NCI-H2081 treated with DMSO at 0.1 percent for 48 hours (cell line): ENCODE data around the gene LRRFIP1.

Source experiments
- DNase-seq: peaks from one replicate; lab custom pipeline; 2025; lab: John Stamatoyannopoulos, UW

The LRRFIP1 gene

DNA sequence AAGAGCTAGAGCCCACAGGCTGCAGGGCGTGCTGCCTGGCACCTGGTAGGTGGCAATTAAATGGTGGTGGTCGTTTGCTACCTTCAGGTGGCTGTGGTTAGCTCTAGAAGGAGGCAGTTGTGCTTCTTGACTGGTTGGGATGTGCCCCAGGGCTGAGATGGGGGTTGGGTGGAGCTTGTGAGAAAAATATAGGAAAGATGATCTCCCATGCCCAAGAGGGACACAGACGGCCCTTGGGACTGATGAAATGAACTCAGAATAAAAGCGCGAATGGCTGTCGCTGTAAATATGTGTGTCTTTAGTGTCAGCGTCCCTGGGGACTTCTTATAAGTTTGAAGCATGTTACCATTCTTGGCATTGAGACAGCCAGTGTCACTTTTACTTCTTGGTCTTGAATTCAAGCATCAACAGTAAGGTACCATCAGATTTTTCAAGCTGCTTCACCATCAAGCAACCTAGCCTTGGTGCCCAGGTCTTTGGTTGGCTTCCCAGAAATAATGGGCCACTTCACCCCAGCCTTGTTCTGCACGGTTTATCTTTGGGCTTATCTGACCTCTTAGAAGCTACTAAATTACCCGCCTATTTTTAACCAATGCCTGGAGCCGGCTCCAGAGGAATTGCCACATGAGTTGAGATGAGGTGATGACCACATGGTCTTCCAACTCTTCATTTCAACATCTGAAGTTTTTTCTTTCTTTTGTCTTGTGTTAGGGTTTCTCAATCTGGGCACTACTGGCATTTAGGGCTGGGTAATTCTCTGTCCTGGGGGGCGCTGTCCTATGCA lies 11.9 kb downstream of the LRRFIP1 start:
- DNase-seq: no peak

DNA sequence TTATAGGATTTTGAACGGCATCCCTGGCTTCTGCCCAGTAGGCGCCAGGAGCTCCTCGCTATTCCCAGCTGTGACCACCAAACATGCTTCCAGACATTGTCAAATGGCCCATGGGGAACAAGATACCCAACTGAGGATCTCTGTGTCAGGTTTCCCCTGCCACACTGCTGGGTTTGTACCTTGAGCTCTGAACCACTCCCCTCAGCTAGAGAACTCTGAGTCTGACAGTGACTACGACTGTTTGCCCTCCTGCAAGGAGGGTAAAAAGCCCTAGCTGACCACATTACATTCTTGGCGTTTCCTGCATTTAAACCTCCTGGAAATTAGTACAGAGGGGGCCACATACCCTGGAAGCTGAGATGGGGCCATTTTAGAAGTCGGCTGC lies 12.4 kb downstream of the LRRFIP1 start:
- DNase-seq: no peak

DNA sequence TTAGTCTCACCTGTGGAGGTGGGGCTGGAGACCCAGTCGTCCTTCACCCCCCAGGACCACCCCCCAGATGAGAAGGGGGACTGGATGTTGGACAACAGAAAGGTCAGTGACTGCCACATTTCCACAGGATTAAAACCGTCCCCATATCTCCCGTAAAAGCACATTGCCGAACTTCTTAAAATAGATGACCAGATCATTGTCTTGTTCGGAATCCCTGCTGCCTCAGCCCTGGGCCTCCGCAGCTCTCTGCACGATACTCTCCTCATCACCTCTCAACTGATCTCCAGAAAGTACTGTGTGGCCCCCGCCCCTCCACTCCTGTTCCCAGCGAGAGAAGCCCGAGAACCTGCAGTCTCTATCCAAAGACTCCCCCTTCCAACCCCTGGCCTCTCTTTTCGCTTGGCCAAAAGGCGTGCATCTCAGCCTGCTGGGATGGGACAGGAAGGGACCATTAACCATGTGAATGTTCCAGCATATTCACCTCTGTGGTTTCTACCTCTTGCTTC lies 13.2 kb downstream of the LRRFIP1 start:
- no peak for DNase-seq

DNA sequence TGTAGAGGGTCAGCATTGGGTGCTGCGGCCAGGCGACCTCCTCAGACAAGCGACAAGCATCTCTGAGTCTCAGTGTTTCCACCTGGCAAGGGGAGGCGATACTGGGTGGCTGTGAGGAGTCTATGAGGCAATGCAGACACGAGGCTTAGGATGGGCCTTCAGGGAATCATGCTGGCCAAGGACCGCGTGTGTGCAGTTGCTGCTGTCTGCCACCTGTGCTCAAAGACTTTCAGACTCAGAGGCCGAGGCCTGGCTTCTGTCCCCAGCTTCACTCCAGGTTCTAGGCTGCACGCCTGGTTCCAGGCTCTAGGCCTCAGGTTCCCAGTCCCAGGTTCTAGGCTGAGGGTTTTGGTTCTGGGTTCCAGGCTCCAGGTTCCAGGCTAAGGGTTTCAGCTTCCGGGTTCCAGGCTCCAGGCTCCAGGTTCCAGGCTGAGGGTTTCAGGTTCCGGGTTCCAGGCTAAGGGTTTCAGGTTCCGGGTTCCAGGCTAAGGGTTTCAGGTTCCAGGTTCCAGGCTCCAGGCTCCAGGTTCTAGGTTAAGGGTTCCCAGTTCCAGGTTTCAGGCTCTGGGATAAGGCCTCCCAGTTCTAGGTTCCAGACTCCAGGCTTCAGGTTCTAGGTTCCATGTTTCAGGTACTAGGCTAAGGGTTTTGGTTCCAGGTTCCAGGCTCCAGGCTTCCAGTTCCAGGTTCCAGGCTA lies 14.8 kb downstream of the LRRFIP1 start:
- DNase-seq: no peak

DNA sequence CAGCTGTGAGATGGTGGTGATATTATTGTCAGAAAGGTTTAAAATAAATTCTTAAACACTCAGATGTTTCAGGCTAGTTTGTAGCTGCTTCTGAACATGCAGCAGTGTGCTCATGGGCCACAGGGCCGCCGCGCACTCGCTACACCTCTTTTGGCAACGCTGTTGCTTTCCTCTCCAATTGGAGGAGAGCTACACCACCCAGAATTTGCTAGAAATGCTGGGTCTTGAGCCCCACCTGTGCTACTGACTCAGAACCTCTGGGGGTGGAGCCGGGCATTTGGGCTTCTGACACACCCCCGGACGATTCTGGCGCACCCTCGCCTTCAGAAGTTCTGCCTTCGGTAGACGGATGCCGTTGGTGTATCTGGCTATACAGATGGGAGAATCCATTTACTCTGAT lies 15.7 kb downstream of the LRRFIP1 start:
- no peak for DNase-seq

DNA sequence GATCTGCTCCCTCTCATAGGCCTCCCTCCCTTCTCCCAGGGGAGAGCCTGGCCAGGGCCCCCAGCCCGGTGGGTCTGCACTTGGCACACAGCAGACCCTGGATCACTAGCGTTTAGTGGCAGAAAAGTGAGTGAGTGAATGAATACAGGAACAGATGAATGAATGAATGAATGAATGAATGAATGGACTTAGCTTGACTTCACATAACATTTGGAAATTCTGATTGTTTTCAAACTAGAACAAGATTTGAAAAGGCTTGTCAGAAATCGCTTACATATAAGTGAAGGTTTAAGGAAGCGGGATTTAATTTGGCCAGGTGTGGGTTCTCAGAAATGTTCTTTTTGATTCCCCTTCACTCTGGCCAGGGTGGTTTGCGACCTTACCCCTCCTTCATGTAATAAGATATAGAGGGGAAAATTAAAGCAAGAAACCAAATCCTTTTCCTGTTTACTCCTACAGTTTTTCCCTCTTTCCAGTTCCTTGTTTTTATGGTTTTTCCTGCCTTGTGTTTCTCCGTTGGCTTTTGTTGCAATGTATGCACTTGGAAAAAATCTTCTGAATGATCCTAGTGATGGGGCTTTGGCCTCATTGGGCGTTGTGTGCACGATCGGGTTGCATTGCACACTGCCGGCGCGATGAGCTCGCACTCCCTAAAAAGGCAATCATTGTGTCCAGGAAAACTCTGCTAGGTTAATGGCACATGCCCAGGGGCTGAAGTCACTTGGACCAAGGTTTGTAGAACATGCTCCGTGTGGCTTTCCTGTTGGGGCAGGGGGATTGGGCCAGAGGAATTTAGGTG lies 16.4 kb downstream of the LRRFIP1 start:
- no peak for DNase-seq

DNA sequence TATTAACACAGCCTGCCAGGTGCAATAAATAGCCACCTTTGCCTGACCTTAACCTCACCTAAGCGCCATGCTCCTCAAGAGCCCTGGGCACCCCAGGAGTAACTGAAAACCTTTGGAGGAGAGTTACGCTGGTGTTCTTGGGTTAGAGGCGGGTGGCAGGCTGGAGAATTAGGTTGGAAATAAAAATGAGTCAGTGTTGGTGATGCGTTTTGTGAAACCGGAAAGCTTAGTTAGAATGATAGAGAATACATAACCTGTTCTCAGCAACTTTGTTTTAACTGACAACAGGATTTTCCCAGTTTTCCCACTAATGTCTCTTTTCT lies 17.0 kb downstream of the LRRFIP1 start:
- no peak for DNase-seq

DNA sequence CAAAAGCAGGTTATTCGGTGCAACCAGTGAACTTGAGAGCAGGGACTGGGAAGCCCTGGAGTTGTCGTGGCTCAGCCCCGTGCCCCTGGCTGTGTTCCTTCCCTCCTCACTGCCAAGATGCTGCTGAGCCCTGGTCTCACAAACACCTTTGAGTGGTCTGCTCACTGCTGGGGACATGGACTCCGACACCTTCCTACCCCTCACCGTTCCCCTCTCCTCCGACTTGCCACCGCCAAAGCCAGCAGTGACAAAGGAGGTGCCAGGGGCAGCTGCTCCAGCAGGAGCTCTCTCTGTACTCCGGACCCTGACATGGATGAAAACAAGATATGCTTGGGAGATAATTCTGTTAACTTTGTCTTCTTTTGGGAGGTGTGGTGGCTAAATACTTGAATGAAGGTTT lies 17.9 kb downstream of the LRRFIP1 start:
- no peak for DNase-seq

DNA sequence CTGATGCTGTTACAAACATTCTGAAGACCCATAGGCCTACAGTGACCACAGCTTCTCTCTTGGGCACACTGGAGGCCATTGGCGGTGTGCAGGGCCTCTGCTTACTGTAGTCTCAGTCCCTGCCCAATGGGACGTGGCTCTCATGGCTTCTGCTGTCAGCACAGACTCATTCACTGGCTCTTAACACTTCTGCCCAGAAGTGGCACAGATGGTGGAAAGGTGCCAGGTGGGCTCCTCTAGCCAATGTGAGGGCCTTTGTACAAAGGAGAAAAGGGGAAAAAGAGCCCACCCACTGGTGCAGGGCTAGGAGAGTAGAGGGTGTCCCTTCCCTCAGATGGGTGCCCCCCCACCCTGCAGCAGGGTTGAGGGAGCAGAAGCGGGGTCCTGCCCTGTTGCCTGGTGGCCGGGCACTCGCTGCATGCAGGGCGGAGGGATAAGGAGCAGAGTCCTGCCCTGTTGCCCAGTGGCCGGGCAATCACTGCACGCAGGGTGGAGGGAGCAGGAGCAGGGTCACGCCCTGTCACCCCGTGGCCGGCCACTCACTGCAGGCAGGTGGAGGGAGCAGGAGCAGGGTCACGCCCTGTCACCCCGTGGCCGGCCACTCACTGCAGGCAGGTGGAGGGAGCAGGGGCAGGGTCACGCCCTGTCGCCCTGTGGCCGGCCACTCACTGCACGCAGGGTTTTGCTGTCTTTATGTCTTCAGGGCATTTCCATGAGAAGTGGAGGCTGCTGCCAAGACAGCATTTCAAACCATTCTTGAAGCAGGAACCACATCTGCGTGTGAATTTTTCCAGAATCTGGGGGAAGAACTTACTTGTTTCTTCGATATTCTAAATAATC lies 20.0 kb downstream of the LRRFIP1 start:
- no peak for DNase-seq

DNA sequence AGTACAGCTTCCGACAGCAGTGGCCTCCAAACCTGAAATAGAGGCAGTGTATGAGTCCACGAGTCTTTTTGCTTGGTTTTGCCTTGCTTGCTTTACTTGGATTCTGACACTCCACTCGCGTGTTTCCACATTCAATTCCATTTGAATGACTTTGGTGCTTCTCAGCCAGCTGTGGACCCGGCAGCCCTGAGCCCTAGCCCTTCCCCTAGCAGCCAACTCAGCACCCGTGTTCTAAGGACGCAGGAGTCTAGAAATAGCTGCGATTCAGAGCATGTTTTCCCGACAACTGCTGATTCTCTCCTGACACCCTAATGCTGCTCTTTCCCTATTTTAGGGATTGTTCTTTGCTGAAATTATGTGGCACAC lies 20.6 kb downstream of the LRRFIP1 start:
- DNase-seq: no peak

DNA sequence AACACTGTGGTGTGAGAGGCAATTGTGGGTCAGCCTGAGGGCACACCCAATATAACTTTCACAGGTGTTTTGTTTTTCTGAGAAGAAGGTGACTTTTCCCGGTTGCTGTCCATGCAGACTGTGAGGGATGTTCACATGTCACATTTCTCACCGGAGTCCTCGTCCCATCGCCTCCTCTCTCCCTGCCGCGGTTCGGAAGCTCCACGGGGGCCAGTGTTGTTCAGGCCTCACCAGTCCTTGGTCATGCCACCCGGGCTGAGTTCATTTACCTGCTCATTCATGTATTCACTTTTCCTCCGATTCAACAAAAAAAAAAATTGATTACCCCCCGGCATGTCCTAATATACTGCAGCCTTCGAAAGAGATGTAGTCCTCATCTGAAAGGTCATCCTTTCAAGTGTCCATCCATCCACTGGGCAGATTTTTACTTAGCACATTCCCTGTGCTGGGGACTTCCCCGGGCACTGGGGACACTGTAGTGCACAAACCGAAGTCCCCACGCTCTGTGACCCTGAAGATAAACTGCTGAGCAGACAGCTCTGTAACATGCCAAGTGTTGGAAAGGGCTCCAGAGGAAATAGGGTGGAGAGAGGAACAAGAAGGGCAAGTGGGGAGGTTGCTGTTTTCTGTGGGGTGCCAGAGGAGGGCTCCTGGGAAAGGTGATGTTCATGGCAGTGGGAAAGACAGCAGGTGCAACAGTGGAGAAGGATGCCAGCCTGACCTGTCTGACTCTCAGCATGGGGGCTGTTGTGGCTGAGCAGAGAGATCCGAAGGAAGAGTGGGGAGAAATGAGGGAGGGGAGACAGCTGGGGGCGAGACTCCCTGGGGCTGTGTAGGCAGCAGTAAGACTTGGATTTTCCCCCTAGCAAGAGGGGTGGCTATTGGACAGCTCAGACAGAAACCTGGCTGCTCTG lies 22.4 kb downstream of the LRRFIP1 start:
- DNase-seq: no peak

DNA sequence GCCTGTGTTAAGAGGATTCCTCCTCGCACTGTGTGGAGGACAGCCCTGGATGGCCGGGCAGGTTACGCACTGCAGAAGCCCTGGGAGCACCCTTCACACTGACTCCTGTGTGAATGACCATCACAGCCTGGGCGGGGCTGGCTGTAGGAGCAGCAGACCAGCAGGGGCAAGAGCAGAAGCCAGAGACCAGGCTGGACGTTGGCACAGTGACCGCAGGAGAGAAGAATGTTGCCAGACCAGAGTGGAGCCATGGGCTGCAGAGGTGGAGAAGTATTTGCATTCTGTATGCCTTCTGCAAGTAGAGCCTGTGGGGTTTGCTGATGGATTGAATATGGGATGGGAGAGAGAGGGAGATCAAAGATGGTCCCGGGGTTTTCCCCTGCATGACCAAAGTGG lies 23.1 kb downstream of the LRRFIP1 start:
- no peak for DNase-seq

DNA sequence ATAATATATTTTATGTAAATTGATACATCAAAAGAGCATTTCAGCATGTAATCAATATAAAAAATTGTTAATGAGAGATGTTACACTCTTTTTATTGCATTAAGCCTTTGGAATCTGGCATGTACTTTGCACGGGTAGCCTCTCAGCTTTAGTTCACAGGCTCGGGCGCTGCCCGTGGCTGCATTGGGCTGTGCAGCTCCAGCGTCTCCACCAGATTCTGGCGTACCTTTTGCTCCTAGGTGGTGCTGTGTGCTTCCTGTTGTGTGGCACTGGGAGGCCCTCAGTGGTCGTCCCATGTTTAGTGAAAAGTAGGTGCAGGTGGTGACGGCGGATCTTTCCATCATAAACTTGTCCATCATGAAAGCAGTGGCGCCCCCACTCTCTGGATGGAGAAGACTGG lies 24.4 kb downstream of the LRRFIP1 start:
- DNase-seq: no peak

DNA sequence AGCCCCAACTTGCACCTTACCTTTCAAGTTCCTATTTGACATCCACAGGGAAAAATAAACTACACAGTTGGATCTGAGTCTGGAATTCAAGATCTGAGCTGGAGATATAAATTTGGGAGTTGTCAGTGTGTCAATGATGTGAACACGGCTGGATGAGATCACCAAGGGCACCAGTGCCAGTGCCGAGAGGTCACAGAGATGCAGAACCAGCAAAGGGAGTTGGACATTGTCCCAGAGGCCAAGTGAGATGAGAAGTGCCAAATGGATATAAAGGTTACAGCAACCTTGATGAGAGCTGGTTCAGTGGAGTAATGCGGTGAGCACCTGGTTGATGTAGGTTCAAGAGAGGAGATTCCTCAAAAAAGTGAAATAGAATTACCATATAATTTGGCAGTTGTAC lies 24.8 kb downstream of the LRRFIP1 start:
- no peak for DNase-seq

DNA sequence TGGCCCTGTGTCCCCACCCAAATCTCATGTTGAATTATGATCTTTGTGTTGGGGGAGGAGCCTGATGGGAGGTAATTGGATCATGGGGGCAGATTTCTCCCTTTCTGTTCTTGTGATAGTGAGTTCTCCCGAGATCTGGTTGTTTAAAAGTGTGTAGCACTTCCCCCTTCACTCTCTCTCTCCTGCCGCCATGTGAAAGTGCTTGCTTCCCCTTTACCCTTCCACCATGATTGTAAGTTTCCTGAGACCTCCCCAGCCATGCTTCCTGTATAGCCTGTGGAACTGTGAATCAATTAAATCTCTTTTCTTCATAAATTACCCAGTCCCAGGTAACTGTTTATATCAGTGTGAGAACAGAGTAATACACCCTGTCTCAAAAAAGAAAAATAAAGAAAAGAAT lies 25.5 kb downstream of the LRRFIP1 start:
- DNase-seq: no peak

DNA sequence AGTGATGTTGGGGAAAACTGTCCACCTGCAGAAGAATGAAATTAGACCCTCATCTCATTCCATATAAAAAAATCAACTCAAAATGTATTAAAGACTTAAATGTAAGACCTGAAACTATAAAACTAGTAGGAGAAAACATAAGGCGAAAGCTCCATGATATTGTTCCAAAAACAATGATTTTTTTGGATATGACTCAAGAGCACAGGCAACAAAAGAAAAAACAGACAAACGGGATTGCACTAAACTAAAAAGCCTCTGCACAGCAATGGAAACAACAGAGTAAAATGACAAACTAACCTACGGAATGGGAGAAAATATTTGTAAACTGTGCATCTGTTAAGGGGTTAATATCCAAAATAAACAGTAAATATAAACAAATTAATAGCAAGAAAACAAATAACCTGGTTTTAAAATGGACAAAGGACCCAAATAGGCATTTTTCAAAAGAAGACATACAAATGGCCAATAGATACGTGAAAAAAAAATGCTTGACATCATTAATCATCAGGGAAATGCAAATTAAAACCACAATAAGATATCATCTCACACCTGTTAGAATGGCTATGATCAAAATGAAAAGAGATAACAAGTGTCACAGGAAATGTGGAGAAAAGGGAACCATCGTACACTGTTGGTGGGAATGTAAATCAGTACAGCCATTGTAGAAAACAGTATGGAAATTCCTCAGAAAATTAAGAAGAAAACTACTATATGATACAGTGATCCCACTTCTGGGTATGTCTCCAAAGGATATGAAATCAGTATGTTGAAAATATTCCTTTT lies 26.6 kb downstream of the LRRFIP1 start:
- DNase-seq: no peak

DNA sequence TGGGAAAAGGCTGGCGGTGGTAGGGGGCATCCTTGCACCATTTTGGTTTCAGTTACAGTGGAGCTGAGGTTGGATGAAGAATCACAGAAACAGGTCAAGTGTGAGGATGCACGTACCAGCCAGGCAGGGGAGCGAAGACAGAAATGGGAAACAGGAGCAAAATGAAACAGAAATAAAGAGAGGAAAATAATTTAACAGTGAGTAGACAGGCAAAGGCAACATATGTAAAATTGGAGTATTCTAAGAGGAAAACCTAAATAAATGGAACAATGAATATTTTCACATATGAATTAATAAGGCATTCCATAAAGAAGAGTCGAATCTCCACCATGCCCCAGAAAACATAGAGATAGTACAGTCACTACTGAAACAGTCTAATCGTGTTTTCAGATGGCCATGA lies 29.7 kb downstream of the LRRFIP1 start:
- DNase-seq: no peak

DNA sequence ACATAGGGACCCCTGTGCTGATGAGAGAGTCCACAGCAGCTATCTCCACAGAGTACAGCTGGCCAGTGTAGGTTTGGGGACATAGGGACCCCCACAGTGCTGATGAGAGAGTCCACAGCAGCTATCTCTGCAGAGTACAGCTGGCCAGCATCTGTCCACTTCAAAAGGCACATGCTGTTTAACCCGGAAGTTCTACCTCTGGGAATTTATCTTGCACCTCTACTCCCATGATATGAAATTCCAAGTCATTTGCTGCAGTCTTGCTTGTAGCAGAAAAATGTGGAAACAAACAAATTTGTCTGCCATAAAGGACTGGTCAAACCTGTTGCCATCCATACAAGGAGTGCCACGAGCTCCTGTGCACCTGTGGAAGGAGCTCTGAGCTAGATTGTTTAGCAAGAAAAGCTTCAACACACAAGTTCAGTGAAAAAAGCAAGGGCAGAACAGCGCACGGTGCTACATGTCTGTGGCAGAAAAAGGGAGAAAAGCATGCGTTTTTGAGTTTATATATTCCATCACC lies 33.1 kb downstream of the LRRFIP1 start:
- no peak for DNase-seq

DNA sequence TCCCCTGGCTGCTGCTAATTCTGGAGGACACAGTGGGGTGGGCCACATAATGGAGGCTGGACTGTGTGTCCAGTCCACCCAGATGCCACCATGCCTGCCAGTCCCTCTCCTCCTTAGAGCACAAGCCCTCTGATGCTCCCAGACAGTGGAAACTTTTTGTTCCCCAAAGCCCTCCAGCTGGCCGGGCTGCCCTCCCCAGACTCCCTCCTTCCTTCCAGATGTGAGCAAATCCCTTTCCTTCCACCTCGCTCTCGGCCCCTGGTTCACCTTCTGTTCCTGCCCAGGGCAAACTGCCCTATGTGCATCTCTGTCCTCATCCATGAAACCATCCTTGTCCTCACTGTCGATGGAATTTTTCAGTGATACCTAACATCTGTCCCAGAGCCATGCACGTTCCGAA lies 33.9 kb downstream of the LRRFIP1 start:
- DNase-seq: no peak

DNA sequence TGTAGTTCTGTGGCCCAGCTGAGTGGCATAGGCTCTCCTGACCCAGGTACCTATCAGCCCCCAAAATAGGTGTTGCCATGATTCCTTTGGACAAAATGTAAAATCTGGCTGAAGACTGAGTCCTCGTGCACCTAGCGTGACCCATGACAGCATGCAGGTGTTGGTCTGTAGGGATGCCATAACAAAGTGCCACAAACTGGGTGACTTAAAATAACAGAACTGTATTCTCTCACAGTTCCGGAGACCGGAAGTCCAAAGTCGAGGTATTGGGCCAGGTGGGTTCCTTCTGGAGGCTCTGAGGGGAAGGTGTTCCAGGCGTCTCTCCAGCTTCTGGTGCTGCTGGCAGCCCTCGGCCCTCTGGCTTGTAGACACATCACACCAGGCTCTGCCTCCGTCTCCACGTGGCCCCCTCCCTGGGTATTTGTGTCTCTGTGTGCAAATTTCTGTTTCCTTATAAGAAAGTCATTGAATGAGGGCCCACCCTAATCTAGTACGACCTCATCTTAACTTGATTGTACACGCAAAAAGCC lies 34.5 kb downstream of the LRRFIP1 start:
- no peak for DNase-seq
